Kidney (tissue), 14 donors: ENCODE data around the gene TMEM54. TPM values are rescaled to one million over a fixed set of nuclear protein-coding genes. Genes with fewer than 3 reads are reported as not detected.

Experiments used
- DNase-seq, 5 donors: peaks; one replicate each; pipeline ENCODE4 v3.0.0-alpha.2; 2013 to 2020
- FAIRE-seq: peaks from 2 replicates; lab custom pipeline; 2012; peaks lifted over from hg19 to GRCh38; lab: Jason Lieb, UNC
- H3K27ac ChIP-seq, 2 donors: one replicate each; pipeline ENCODE4 v1.7.0; 2013; ENCODE audit warnings: low read depth in 2 of 2, low read length in 2 of 2, inconsistent platforms in 1 of 2
- H3K27me3 ChIP-seq: one replicate; pipeline ENCODE4 v1.7.1; 2013; ENCODE audit warnings: low read length, inconsistent platforms; ENCODE audit not compliant: control insufficient read depth, insufficient read depth
- H3K36me3 ChIP-seq, 3 donors: one replicate each; pipeline versions ENCODE4 v1.7.0 to v1.7.1; 2013; ENCODE audit warnings: low read length in 3 of 3, control low read depth in 1 of 3, inconsistent platforms in 1 of 3; ENCODE audit not compliant: insufficient read depth in 3 of 3, control insufficient read depth in 2 of 3
- H3K4me1 ChIP-seq, 3 donors: one replicate each; pipeline versions ENCODE4 v1.7.0 to v1.7.1; 2013; ENCODE audit warnings: low read length in 3 of 3, inconsistent platforms in 1 of 3, low read depth in 1 of 3; ENCODE audit not compliant: control insufficient read depth in 2 of 3, insufficient read depth in 2 of 3
- H3K4me3 ChIP-seq, 3 donors: one replicate each; pipeline versions ENCODE4 v1.7.0 to v1.8.1; 2013; ENCODE audit warnings: low read length in 3 of 3, control low read depth in 1 of 3, inconsistent platforms in 1 of 3
- H3K9ac ChIP-seq, 3 donors: one replicate each; pipeline versions ENCODE4 v1.7.0 to v1.7.1; 2013; ENCODE audit warnings: low read length in 3 of 3, control low read depth in 1 of 3, inconsistent platforms in 1 of 3
- H3K9me3 ChIP-seq, 3 donors: one replicate each; pipeline versions ENCODE4 v1.7.0 to v1.7.1; 2013; ENCODE audit warnings: low read length in 3 of 3, control low read depth in 1 of 3, inconsistent platforms in 1 of 3; ENCODE audit not compliant: control insufficient read depth in 2 of 3, insufficient read depth in 1 of 3
- intact Hi-C: fragments of 100-400 bp; cut with DNase I; formaldehyde crosslinking; loops from one replicate; pipeline ENCODE4 v1.11.1; 2022
- polyA plus RNA-seq: library from polyadenylated mRNA; stranded (reverse); fragments of 350-450 nt; fragmentation: Illumina TruSeq; extraction: RNeasy Lipid Tissue Mini Kit (QIAGEN cat#74804); gene quantifications from one replicate; pipeline ENCODE4 v1.2.3, GENCODE V29; 2014; ENCODE audit warnings: low read depth, low replicate concordance; ENCODE audit not compliant: insufficient read depth
- total RNA-seq: library from RNA; stranded (reverse); fragmentation: NEBNext Ultra II Directional; extraction: Animal tissue kit (Norgen Biotek cat#: 25700); gene quantifications from one replicate; pipeline ENCODE4 v1.2.1, GENCODE V29; 2021
- TF ChIP-seq, protein P1 (sequence below): IDR thresholded peaks from 3 replicates; pipeline ENCODE4 v1.5.1; 2012; ENCODE audit warnings: mild to moderate bottlenecking, moderate library complexity, borderline replicate concordance; ENCODE audit not compliant: insufficient read depth; ENCODE audit errors: extremely low read depth
- donor health status: control.
- donor health status: control.
- donor health status: control.
- donor health status: control.
- donor health status: control.
- donor health status: DM: yes; HTN: yes; CAD: no.
- donor health status: Normal renal cell carcinoma (clear cell type).

The TMEM54 gene
- total and polyA plus RNA-seq, 2 donors from 2014 or later, result 45.9 to 55.2 TPM

- Histone ChIP-seq H3K9ac (no peak overlapping the region), H3K4me1 (no peaks in the 10 kb centered on the region), H3K36me3 (no peaks in the 10 kb centered on the region), H3K9me3 (no peaks in the 10 kb centered on the region), H3K4me3 (no peak overlapping the region), H3K27ac (no peak overlapping the region), H3K27me3 (peaks cover 7% of the 10 kb centered on the region)
- intact Hi-C loops, result no loop called here
- FAIRE-seq, result no peak
- TF ChIP-seq, protein P1, sequence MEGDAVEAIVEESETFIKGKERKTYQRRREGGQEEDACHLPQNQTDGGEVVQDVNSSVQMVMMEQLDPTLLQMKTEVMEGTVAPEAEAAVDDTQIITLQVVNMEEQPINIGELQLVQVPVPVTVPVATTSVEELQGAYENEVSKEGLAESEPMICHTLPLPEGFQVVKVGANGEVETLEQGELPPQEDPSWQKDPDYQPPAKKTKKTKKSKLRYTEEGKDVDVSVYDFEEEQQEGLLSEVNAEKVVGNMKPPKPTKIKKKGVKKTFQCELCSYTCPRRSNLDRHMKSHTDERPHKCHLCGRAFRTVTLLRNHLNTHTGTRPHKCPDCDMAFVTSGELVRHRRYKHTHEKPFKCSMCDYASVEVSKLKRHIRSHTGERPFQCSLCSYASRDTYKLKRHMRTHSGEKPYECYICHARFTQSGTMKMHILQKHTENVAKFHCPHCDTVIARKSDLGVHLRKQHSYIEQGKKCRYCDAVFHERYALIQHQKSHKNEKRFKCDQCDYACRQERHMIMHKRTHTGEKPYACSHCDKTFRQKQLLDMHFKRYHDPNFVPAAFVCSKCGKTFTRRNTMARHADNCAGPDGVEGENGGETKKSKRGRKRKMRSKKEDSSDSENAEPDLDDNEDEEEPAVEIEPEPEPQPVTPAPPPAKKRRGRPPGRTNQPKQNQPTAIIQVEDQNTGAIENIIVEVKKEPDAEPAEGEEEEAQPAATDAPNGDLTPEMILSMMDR, result no peak
- DNase-seq, result no peak
Observed at GRCh38 chr1:32884726-32885125, 16.5 kb downstream of the TMEM54 start.

GRCh38 chr1:32884032-32884372, 17.2 kb downstream of the TMEM54 start:
- no peak for FAIRE-seq
- H3K4me3 ChIP-seq, result no peak overlapping the region
- peaks cover 7% of the 10 kb centered on the region for H3K27me3 ChIP-seq
- intact Hi-C loops, result no loop called here
- H3K9me3 ChIP-seq, result no peaks in the 10 kb centered on the region
- no peak for DNase-seq
- no peaks in the 10 kb centered on the region for H3K4me1 ChIP-seq
- TF ChIP-seq, protein P1, result no peak
- H3K36me3 ChIP-seq, result no peaks in the 10 kb centered on the region
- no peak overlapping the region for H3K27ac ChIP-seq
- no peak overlapping the region for H3K9ac ChIP-seq

DNA sequence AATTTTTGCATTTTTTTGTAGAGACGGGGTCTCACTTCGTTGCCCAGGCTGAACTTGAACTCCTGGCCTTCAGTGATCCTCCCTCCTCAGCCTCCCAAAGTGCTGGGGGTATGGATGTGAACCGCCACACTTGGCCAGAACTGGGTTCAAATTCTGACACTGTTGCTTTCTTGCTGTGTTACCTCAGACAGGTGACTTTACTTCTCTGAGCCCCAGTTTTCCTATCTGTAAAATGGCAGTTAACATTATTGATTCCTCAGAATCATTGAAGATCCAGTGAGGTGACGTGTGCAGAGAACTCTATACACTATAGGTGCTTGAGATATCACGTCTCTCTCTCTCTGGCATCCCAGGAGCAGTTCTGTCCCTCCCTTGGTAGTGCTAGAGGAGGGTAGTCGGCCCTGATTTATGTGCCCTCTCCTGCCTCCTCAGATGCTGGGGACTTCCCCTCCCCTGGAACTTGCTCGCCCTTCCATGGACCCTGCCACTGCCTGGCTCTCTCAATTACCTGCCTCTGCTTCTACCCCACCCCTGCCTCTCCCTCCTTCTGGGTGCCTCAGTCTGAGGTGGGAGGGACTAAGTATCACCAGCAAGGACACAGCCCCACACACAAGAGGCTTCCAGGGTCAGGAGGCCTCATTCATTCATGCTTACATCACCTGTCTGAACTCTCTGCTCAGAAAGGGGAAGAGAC, 17.7 kb downstream of the TMEM54 start:
- H3K4me3 ChIP-seq, result no peak overlapping the region
- no peaks in the 10 kb centered on the region for H3K4me1 ChIP-seq
- H3K27ac ChIP-seq, result no peak overlapping the region
- intact Hi-C loops, result no loop called here
- TF ChIP-seq, protein P1, result no peak
- H3K9ac ChIP-seq, result no peak overlapping the region
- FAIRE-seq, result no peak
- no peak for DNase-seq
- H3K9me3 ChIP-seq, result no peaks in the 10 kb centered on the region
- no peaks in the 10 kb centered on the region for H3K36me3 ChIP-seq
- peaks cover 7% of the 10 kb centered on the region for H3K27me3 ChIP-seq
